Progenitor cell of endocrine pancreas (in vitro differentiated cells): Measurements from ENCODE around the gene TMPRSS11E. TPM values are rescaled to one million over a fixed set of nuclear protein-coding genes. Genes with fewer than 3 reads are reported as not detected.
A peak's percentile ranks its signal among the peaks of the same experiment; 100 is the strongest.
"Not testable (repeated sequence)": the region's sequence is repeated elsewhere in the genome, so short reads cannot be mapped to it uniquely, and the experiment has no call there.

Source experiments
- DNase-seq: peaks from one replicate; pipeline ENCODE4 v3.0.0; 2021; ENCODE audit warnings: low spot score; ENCODE audit not compliant: unreplicated experiment
- H3K27ac Mint-ChIP-seq: 2 replicates; pipeline ENCODE4 v1.8.0; 2021; ENCODE audit warnings: mild to moderate bottlenecking, moderate library complexity, mixed read lengths
- H3K27me3 Mint-ChIP-seq: 2 replicates; pipeline ENCODE4 v1.8.0; 2021; ENCODE audit warnings: mixed read lengths
- H3K36me3 Mint-ChIP-seq: 2 replicates; pipeline ENCODE4 v1.8.0; 2022; ENCODE audit warnings: mixed read lengths; ENCODE audit not compliant: insufficient read depth
- H3K4me1 Mint-ChIP-seq: 2 replicates; pipeline ENCODE4 v1.8.0; 2021; ENCODE audit warnings: low read depth, mixed read lengths
- H3K4me3 Mint-ChIP-seq: 2 replicates; pipeline ENCODE4 v1.8.0; 2021; ENCODE audit warnings: low read depth, mild to moderate bottlenecking, moderate library complexity, mixed read lengths
- H3K9me3 Mint-ChIP-seq: 2 replicates; pipeline ENCODE4 v1.8.0; 2021; ENCODE audit warnings: low read depth, mixed read lengths
- long read RNA-seq: library from polyadenylated mRNA; unstranded; transcript quantifications from one replicate; pipeline ENCODE4 v2.0.0, GENCODE V29; 2020
- total RNA-seq: library from RNA; stranded (reverse); gene quantifications from 2 replicates; pipeline ENCODE4 v1.2.1, GENCODE V29; 2021
- TF ChIP-seq, protein P1 (sequence below): fragments of 200-600 bp; sonication (generic); IDR thresholded peaks from one replicate; pipeline ENCODE4 v1.5.0; 2021; ENCODE audit warnings: antibody characterized with exemption, mild to moderate bottlenecking; ENCODE audit not compliant: unreplicated experiment

TMPRSS11E gene
- 0.12 and 0.13 TPM in 2 replicates for total RNA-seq
- long read RNA-seq, partial matches to known transcripts: 0 of 2 reads
- long read RNA-seq, other reads (novel, unspliced or antisense): 1 of 2 reads

DNA sequence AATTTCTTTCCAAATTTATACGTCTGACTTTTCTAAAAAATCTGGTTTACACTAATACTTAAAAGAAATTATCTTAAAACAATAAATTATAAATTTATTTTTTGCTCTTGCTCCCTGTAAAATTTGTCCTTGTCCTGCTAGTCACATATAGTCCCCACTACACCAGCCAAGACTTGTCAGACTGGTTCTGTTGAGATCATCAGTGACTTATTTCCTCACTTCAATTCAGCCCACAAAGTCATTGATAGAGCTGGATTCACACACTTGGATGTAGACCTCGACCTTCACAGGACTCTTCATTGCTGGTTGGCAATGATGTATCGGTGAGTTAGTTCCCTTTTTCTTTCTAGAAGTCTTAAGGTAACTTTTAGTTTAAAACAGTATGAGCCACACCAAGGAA lies at the start of gene TMPRSS11E:
TMPRSS11E (plus strand) TSS at position 263 of the 400 bp plus-strand sequence; CDS start at position 313, 50 bp downstream.
- H3K4me3 Mint-ChIP-seq: no peak within 1 kb of the TSS
- TF ChIP-seq, protein P1, sequence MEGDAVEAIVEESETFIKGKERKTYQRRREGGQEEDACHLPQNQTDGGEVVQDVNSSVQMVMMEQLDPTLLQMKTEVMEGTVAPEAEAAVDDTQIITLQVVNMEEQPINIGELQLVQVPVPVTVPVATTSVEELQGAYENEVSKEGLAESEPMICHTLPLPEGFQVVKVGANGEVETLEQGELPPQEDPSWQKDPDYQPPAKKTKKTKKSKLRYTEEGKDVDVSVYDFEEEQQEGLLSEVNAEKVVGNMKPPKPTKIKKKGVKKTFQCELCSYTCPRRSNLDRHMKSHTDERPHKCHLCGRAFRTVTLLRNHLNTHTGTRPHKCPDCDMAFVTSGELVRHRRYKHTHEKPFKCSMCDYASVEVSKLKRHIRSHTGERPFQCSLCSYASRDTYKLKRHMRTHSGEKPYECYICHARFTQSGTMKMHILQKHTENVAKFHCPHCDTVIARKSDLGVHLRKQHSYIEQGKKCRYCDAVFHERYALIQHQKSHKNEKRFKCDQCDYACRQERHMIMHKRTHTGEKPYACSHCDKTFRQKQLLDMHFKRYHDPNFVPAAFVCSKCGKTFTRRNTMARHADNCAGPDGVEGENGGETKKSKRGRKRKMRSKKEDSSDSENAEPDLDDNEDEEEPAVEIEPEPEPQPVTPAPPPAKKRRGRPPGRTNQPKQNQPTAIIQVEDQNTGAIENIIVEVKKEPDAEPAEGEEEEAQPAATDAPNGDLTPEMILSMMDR: no peak
- no peaks in the 10 kb centered on the region for H3K36me3 Mint-ChIP-seq
- no peak for DNase-seq
- no peaks in the 10 kb centered on the region for H3K27me3 Mint-ChIP-seq
- peaks cover 6% of the 10 kb centered on the region for H3K4me1 Mint-ChIP-seq
- H3K27ac Mint-ChIP-seq: no peak within 1 kb of the TSS
- peaks cover 2% of the 10 kb centered on the region for H3K9me3 Mint-ChIP-seq

DNA sequence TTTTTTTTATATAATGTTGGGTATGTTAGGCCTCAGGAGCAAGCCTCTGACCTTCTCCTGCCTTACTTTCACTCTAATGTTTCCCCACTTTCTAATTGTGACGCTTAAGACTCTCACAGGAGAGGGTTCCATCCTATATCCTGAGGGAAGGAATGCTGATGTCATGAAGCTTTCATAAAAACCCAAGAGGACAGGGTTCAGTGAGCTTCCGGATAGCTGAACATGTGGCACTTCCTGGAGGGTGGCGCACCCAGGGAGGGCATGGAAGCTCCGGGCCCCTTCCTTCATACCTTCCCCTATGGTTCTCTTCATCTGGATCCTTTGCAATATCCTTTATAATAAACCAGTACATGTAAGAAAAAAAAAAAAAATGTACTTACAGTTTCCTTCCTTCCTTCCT lies 48.0 kb upstream of the TMPRSS11E start:
- Mint-ChIP-seq H3K9me3 (peaks cover 3% of the 10 kb centered on the region), H3K4me1 (peaks cover 12% of the 10 kb centered on the region), H3K36me3 (no peaks in the 10 kb centered on the region), H3K4me3 (no peak overlapping the region), H3K27ac (no peak overlapping the region), H3K27me3 (no peaks in the 10 kb centered on the region)
- TF ChIP-seq, protein P1: no peak
- no peak for DNase-seq

DNA sequence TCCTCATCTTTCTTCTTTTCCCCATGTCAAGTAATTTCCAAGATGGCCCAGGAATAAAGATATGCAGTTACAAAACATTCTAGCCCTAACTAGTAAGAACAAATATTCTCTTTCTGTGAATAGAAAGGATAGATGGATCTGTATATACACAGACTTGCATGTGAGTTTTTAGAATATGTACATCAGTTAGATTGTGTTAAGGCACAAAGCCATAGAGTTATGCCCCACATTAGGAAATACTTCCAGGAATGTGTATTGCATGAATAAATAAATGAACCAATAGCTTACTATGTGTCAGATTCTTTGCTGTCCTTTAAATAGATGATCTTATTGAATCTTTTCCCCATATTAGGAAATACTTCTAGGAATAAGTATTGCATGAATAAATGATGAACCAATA lies 46.0 kb upstream of the TMPRSS11E start:
- no peaks in the 10 kb centered on the region for H3K27me3 Mint-ChIP-seq
- H3K4me3 Mint-ChIP-seq: no peak overlapping the region
- no peaks in the 10 kb centered on the region for H3K36me3 Mint-ChIP-seq
- H3K27ac Mint-ChIP-seq: no peak overlapping the region
- DNase-seq: no peak
- TF ChIP-seq, protein P1: no peak
- no peaks in the 10 kb centered on the region for H3K9me3 Mint-ChIP-seq
- peaks cover 20% of the 10 kb centered on the region for H3K4me1 Mint-ChIP-seq

- DNase-seq: no peak
- Mint-ChIP-seq H3K9me3 (no peaks in the 10 kb centered on the region), H3K4me1 (peaks cover 25% of the 10 kb centered on the region), H3K4me3 (no peak overlapping the region), H3K27ac (no peak overlapping the region), H3K36me3 (no peaks in the 10 kb centered on the region), H3K27me3 (no peaks in the 10 kb centered on the region)
- TF ChIP-seq, protein P1: no peak
These were observed 43.1 kb upstream of the TMPRSS11E start for GRCh38 chr4:68404153-68404552.

GRCh38 chr4:68405718-68406478 lies 41.4 kb upstream of the TMPRSS11E start:
- H3K27ac Mint-ChIP-seq, H3K27me3 Mint-ChIP-seq, H3K9me3 Mint-ChIP-seq, H3K36me3 Mint-ChIP-seq, H3K4me3 Mint-ChIP-seq, DNase-seq: not testable (repeated sequence)
- H3K4me1 Mint-ChIP-seq: peaks cover 33% of the 10 kb centered on the region

DNA sequence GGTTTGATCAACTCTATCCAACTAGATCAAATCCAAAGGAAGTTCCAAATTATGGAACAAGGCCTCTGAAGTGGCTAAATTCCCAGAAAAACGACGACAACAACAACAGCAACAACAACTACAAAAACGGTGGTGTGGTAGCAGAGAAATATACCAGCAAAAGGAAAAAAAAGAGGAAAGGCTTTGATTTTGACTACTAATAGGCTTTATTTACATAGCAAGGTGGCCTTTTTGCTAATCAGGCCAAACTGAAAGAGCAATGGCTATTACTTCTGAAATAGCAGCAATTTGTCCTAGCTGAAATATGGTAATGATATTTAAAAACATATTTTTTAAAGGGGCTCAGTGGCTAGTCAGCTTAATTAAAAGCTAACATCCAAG lies 40.8 kb upstream of the TMPRSS11E start:
- Mint-ChIP-seq H3K36me3 (no peaks in the 10 kb centered on the region), H3K4me3 (no peak overlapping the region), H3K9me3 (no peaks in the 10 kb centered on the region), H3K4me1 (peaks cover 33% of the 10 kb centered on the region), H3K27ac (no peak overlapping the region), H3K27me3 (no peaks in the 10 kb centered on the region)
- TF ChIP-seq, protein P1: no peak
- DNase-seq: no peak

- not testable (repeated sequence) for DNase-seq, H3K27me3 Mint-ChIP-seq, H3K9me3 Mint-ChIP-seq, H3K36me3 Mint-ChIP-seq
- Mint-ChIP-seq H3K27ac (peak overlapping the region; percentile 88), H3K4me3 (peak overlapping the region; percentile 55), H3K4me1 (peaks cover 33% of the 10 kb centered on the region)
These were observed 40.0 kb upstream of the TMPRSS11E start for GRCh38 chr4:68407015-68407867.
